Measurements from ENCODE around the gene HAPLN3.

HAPLN3 gene

GRCh38 chr15:88860212-88860611 is 35.1 kb downstream of the HAPLN3 start:
- DNase-seq (ENCODE audit: low spot score): no peak

DNA sequence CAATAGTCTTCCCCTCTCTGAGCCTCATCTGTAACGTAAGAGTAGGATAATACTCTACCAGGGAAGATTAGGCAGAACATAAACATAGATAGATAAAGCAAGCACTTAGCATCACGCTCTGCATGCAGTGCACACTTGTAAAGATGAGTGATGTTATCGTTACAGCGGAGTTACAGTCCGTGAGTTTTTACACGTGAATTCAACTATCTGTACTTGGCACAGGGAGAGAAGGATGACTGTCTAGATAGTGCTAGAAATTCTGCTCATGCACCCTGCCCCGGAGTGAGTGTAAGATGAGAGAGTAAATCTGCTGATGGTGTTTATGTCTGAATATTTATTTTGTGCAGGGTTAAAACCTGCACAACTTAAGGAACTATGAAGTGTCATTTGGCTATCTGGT is 35.8 kb downstream of the HAPLN3 start:
- no peak for DNase-seq (ENCODE audit: low spot score)

DNA sequence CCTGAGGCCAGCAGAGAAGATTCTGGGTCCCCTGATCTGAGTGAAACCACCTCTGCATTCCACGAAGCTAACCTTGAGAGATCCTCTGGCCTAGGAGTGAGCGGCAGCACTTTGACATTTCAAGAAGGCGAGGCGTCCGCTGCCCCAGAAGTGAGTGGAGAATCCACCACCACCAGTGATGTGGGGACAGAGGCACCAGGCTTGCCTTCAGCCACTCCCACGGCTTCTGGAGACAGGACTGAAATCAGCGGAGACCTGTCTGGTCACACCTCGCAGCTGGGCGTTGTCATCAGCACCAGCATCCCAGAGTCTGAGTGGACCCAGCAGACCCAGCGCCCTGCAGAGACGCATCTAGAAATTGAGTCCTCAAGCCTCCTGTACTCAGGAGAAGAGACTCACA is 36.4 kb downstream of the HAPLN3 start:
- DNase-seq (ENCODE audit: low spot score): no peak

DNA sequence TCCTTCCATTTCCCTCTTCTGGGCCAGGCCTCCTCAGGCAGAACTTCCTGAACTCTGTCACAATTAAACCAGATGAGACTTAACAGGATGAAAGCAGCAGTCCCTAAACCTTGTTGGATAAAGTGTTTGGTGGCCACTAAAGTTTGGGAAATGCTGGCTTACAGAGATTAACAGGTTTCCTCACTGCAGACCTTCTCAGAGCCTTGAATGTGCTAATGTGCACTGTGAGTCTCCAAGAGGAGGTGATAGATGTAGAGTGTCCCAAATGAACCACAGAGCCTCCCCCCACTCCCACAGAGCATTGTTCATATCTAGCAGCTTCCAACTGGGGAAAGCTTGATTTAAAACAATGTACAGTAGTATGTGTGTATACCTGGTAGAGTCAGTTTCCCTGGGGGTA is 42.9 kb downstream of the HAPLN3 start:
- no peak for DNase-seq (ENCODE audit: low spot score)

DNA sequence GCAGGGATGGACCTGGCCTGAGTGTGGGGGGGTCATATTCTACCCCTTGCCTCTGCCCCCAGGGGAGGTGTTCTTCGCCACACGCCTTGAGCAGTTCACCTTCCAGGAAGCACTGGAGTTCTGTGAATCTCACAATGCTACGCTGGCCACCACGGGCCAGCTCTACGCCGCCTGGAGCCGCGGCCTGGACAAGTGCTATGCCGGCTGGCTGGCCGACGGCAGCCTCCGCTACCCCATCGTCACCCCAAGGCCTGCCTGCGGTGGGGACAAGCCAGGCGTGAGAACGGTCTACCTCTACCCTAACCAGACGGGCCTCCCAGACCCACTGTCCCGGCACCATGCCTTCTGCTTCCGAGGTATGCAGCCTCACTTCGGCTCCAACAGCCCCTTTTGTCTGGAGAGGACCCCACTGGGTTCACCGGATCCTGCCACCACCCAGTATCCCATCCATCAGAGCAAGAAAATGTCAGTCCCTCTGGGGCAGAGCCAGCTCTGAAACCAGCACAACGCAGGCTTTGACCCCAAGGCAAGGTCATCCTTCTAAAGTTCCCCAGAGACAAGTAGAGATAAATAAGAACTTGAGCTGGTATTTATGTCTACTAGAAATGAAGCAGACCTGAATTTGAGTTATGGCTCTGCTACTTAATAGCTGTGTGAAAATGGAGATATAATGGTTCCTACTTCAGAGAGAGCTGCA is 45.8 kb downstream of the HAPLN3 start:
- DNase-seq (ENCODE audit: low spot score): no peak

- DNase-seq (ENCODE audit: low spot score): no peak
Observed at GRCh38 chr15:88848203-88848602, 47.1 kb downstream of the HAPLN3 start.

GRCh38 chr15:88847144-88847543 is 48.2 kb downstream of the HAPLN3 start:
- DNase-seq (ENCODE audit: low spot score): no peak

DNA sequence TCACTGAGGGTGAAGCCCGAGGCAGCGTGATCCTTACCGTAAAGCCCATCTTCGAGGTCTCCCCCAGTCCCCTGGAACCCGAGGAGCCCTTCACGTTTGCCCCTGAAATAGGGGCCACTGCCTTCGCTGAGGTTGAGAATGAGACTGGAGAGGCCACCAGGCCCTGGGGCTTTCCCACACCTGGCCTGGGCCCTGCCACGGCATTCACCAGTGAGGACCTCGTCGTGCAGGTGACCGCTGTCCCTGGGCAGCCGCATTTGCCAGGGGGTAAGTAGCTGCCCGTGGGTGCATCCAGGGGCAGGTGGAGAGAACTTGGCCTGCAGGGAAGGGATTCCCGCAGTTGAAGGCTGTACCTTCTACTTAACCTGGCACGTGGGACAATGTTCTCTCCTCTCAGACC is 49.7 kb downstream of the HAPLN3 start:
- no peak for DNase-seq (ENCODE audit: low spot score)

- DNase-seq (ENCODE audit: low spot score): no peak
Observed at GRCh38 chr15:88844749-88845386, 50.5 kb downstream of the HAPLN3 start.

- no peak for DNase-seq (ENCODE audit: low spot score)
Observed at GRCh38 chr15:88843334-88843733, 52.0 kb downstream of the HAPLN3 start.

DNA sequence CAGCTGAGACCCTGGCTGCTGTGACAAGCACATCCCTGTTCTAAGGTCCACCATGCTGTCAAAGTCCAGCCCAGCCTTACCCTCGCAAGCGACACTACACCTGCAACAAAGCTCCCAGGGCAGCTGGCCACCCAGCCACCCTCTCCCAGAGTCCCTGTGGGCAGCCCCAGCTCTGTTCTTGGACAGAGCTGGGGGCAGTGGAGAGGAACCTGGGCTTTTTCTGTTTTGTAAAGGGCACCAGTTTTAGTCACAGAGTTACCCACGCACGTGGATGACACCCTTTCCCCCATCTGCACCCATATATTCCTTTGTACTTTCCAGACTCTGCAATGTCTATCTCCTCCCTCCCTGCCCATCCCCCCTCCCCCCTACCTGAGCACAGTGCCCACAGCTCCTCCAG is 53.2 kb downstream of the HAPLN3 start:
- no peak for DNase-seq (ENCODE audit: low spot score)

- no peak for DNase-seq (ENCODE audit: low spot score)
Observed at GRCh38 chr15:88841236-88841635, 54.1 kb downstream of the HAPLN3 start.

DNA sequence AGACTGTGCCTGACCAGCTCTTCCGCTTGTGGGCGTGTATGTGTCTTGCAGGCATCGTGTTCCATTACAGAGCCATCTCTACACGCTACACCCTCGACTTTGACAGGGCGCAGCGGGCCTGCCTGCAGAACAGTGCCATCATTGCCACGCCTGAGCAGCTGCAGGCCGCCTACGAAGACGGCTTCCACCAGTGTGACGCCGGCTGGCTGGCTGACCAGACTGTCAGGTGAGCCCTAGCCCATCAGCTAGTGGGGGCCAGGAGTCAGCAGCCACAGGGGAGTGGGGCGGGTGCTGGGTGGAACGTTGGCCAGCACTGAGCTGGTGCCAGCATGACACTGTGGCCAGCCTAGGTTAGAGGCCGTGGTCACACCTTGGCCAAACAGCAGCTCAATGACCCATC is 55.4 kb downstream of the HAPLN3 start:
- no peak for DNase-seq (ENCODE audit: low spot score)

DNA sequence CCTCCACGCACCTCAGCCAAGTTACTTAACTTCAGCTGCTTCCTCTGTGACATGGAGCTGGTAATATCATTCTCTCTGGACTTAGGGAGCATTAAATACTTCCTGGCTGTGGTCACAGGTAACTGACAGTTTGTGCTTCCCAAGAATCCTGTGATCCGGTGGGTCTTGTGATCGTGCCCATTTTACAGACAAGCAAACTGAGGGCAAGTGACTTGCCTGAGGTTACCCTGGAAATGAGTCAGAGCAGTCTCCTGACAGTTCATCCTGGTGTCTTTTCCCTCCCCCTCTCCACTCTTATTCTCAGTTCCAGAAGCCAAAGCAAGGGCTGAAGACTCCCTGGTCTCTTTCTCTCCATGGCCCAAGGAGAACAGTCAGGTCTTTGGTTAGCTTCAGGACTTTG is 56.2 kb downstream of the HAPLN3 start:
- no peak for DNase-seq (ENCODE audit: low spot score)

- DNase-seq (ENCODE audit: low spot score): no peak
Observed at GRCh38 chr15:88838667-88839066, 56.7 kb downstream of the HAPLN3 start.

DNA sequence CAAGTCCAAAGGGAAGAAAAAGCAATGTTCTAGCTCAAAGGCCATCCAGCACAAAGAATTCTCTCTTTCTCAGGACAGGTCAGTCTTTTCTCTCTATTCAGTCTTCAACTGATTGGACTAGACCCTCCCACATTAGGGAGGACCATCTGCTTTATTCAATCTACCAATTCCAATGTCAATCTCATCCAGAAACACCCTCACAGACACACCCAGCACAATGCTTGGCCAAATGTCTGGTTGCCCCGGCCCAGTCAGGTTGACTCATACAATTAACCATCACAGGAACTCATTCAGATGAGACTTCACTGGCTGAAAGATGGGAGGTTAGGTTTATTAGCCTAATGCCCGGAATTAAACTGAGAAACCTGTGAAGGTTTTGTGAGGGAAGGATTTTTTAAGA is 59.7 kb downstream of the HAPLN3 start:
- no peak for DNase-seq (ENCODE audit: low spot score)

GRCh38 chr15:88835119-88835518 is 60.2 kb downstream of the HAPLN3 start:
- DNase-seq (ENCODE audit: low spot score): no peak

GRCh38 chr15:88834211-88834812 is 61.0 kb downstream of the HAPLN3 start:
- DNase-seq (ENCODE audit: low spot score): peak; percentile 15

- DNase-seq (ENCODE audit: low spot score): no peak
Observed at GRCh38 chr15:88833731-88834100, 61.6 kb downstream of the HAPLN3 start.

DNA sequence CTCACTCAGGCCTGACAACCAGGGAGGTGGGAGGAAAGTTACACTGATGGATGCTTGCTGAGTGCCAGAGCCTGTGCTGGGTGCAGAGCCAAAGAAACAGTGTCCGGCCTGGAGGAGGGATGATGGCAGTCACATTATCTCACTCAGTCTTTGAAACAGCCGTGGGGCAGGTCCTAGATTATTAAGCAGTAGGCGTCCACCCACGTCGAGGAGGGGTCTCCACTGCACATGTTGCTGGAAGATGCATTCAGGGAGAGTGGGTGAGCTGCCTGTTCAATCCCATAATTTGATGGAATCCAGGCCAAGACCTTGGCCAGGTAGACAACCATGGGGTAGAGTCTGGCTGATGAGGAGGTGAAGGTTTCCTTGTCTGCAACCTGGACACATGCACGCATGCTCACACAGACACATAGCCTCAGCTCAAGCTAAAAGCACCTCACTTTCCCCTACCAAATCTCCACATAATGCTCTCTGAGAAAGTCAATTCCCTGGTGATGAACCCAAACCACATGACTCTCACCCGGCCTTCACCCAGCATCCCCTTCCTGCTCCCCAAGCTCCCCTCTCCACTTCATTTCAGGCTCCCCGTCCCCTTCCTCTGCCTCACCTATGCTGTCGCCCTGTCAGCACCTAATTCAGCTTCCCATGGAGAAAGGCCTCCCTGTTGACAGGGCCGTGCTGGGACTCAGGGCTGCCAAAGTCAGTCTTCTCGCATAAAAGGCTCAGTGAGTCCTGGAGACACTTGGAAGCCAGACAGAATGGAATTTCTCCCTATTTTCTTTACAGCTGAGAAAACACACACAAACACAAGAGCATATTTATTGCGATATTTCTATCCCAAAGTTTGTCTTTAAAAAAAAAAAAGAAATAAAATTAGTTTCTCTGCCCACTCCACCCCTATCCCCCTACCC is 62.3 kb downstream of the HAPLN3 start:
- DNase-seq (ENCODE audit: low spot score): no peak

GRCh38 chr15:88830016-88830415 is 65.3 kb downstream of the HAPLN3 start:
- DNase-seq (ENCODE audit: low spot score): no peak

- DNase-seq (ENCODE audit: low spot score): no peak
Observed at GRCh38 chr15:88828791-88829190, 66.6 kb downstream of the HAPLN3 start.

All from hematopoietic multipotent progenitor cell treated with erythropoietin and hydrocortisone succinate and interleukin-3 and kit ligand, for 15 days (in vitro differentiated cells).